PFSK-1 (cell line): ENCODE measurements around the gene TUBB3. TPM values are rescaled to one million over a fixed set of nuclear protein-coding genes. Genes with fewer than 3 reads are reported as not detected.

ENCODE experiments used
- FOXP2 ChIP-seq: optimal IDR thresholded peaks from 2 replicates; pipeline ENCODE3; 2011; ENCODE audit warnings: borderline replicate concordance, control low read depth, inconsistent platforms; ENCODE audit not compliant: insufficient read depth; ENCODE audit errors: extremely low read length, extremely low read depth
- POLR2AphosphoS5 ChIP-seq: IDR thresholded peaks from 2 replicates; pipeline ENCODE4 v1.6.1; 2012; ENCODE audit warnings: low read depth, mild to moderate bottlenecking, control low read depth, low read length, moderate library complexity
- SIN3A ChIP-seq: IDR thresholded peaks from 2 replicates; pipeline ENCODE4 v1.6.1; 2012; ENCODE audit warnings: mild to moderate bottlenecking, low read length, moderate library complexity, borderline replicate concordance; ENCODE audit not compliant: insufficient read depth
- TAF1 ChIP-seq: IDR thresholded peaks from 2 replicates; pipeline ENCODE4 v1.6.1; 2012; ENCODE audit warnings: low read length, control low read depth, borderline replicate concordance; ENCODE audit not compliant: insufficient read depth
- polyA plus RNA-seq: library from polyadenylated mRNA; unstranded; fragments of >200 nt; gene quantifications from one replicate; pipeline ENCODE4 v1.2.1, GENCODE V29; 2012; ENCODE audit warnings: low read depth, missing spikeins; ENCODE audit not compliant: insufficient read length
- TF ChIP-seq, protein P1 (sequence below), 2 experiments: IDR thresholded peaks; 2 replicates each; pipeline versions ENCODE4 v1.6.1 to v1.8.0; 2011 to 2012; ENCODE audit warnings: low read depth in 2 of 2, low read length in 2 of 2, control low read depth in 1 of 2, inconsistent platforms in 1 of 2, mild to moderate bottlenecking in 1 of 2, moderate library complexity in 1 of 2; ENCODE audit not compliant: insufficient read depth in 1 of 2

TUBB3 gene
- 37.5 TPM for polyA plus RNA-seq

DNA sequence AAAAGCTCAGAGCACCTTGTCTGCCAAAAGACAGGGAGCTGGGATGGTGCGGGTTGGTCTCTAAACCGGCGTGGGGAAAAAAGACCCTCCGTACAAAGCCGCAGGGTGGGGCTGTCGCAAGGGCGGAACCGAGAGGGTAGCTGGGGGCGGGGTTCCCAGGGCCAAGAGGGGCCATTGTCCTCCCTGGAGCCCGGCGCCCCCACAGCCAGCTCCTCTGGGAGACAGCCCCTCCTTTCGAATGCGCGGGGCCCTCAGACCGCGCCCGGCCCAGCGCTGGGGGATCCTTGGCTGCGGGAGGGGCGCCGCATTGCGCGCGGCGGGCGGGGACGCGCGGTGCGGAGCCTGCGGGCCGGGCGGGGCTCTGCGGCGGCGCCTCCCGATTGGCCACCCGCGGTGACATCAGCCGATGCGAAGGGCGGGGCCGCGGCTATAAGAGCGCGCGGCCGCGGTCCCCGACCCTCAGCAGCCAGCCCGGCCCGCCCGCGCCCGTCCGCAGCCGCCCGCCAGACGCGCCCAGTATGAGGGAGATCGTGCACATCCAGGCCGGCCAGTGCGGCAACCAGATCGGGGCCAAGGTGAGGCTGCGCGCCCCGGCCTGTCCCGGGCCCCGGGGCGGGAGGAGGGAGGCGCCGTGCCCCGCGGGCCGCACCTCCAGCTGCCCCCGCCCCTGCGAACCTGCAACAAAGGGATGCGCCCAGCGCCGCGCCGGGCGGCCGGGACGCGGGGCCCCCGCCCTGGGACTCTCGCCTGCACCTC, at the start of gene TUBB3:
Gene TUBB3 (plus strand): TSS at position 459 of the 756 bp plus-strand sequence. CDS start 60 bp downstream, at position 519.
- TF ChIP-seq TAF1: peak; percentile 83
- TF ChIP-seq POLR2AphosphoS5: peak; percentile 83
- TF ChIP-seq SIN3A: no peak
- TF ChIP-seq, protein P1, sequence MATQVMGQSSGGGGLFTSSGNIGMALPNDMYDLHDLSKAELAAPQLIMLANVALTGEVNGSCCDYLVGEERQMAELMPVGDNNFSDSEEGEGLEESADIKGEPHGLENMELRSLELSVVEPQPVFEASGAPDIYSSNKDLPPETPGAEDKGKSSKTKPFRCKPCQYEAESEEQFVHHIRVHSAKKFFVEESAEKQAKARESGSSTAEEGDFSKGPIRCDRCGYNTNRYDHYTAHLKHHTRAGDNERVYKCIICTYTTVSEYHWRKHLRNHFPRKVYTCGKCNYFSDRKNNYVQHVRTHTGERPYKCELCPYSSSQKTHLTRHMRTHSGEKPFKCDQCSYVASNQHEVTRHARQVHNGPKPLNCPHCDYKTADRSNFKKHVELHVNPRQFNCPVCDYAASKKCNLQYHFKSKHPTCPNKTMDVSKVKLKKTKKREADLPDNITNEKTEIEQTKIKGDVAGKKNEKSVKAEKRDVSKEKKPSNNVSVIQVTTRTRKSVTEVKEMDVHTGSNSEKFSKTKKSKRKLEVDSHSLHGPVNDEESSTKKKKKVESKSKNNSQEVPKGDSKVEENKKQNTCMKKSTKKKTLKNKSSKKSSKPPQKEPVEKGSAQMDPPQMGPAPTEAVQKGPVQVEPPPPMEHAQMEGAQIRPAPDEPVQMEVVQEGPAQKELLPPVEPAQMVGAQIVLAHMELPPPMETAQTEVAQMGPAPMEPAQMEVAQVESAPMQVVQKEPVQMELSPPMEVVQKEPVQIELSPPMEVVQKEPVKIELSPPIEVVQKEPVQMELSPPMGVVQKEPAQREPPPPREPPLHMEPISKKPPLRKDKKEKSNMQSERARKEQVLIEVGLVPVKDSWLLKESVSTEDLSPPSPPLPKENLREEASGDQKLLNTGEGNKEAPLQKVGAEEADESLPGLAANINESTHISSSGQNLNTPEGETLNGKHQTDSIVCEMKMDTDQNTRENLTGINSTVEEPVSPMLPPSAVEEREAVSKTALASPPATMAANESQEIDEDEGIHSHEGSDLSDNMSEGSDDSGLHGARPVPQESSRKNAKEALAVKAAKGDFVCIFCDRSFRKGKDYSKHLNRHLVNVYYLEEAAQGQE (IDR thresholded peaks at IDR 0.05; ENCODE audit: insufficient read depth in 1 of 2, low read depth in 2 of 2, low read length in 2 of 2): peak in 1 of 2 experiments; percentile 55; a peak in 2 of 4 replicates
- no peak for TF ChIP-seq FOXP2

GRCh38 chr16:89873972-89874689, 49.0 kb upstream of the TUBB3 start:
- peak; percentile 34 for TF ChIP-seq FOXP2
- no peak for TF ChIP-seq TAF1

DNA sequence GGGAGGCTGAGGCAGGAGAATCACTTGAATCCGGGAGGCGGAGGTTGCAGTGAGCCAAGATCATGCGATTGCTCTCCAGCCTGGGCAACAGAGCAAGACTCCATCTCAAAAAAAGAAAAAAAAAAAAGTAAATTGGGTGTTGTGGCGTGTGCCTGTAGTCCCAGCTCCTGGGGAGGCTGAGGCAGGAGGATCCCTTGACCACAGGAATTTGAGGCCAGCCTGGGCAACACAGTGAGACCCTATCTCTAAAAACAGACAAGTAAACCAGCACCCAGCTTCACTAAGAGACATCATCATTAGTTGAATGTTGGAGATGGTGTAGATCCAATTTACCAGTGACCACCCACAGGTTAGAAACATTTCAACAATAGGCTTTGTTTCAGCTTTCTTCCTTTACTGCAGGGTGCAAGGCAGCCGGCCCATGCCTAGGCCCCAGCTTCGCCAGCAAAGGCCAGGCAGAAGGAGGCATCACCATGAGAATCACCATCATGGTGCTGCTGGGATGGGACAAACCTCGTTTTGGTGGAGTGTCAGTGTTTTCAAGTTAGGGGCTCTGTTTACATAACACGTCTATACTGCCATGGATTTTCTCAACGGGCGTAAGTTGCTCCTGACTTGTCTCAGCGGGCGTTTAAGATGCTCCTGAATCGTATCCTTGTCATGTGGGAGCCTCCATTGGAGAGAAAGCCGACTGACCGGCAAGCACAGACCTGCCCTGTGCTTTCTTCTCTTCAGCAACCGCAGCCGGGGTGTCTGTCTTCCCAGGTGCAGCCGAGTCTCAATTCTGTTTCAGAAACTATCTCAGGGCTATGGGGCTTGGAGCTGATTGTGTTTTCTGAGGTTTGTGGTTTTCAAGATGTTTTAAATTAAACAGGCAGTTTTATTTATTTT, 42.4 kb upstream of the TUBB3 start:
- TF ChIP-seq SIN3A: no peak
- no peak for TF ChIP-seq FOXP2
- TF ChIP-seq, protein P1 (IDR thresholded peaks at IDR 0.05; ENCODE audit: insufficient read depth in 1 of 2, low read depth in 2 of 2, low read length in 2 of 2): no peak
- TF ChIP-seq POLR2AphosphoS5: no peak
- no peak for TF ChIP-seq TAF1

DNA sequence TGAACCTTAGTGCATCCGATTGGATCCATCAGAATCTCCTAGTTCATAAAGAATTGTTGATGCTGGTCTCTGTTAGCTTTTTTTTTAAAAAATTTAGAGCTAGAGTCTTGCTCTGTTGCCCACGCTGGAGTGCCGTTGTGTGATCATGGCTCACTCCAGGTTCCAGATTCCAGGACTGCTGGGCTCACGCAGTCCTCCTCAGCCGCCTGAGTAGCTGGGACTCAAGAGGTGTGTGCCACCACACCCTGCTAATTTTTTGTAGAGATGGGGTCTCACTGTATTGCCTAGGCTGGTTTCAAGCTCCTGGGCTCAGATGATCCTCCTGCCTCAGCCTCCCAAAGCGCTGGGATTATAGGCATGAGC, 41.8 kb upstream of the TUBB3 start:
- TF ChIP-seq FOXP2: no peak
- TF ChIP-seq SIN3A: no peak

- no peak for TF ChIP-seq TAF1
- no peak for TF ChIP-seq FOXP2
- TF ChIP-seq SIN3A: no peak
- no peak for TF ChIP-seq POLR2AphosphoS5
- TF ChIP-seq, protein P1 (IDR thresholded peaks at IDR 0.05; ENCODE audit: insufficient read depth in 1 of 2, low read depth in 2 of 2, low read length in 2 of 2): no peak
Measured at GRCh38 chr16:89883346-89884040, 39.6 kb upstream of the TUBB3 start.
